ENCODE measurements around the gene ZMYM3.

Gene ZMYM3

GRCh38 chrX:71252221-71252620 lies 1.7 kb downstream of the ZMYM3 start:
- DNase-seq: no peak

DNA sequence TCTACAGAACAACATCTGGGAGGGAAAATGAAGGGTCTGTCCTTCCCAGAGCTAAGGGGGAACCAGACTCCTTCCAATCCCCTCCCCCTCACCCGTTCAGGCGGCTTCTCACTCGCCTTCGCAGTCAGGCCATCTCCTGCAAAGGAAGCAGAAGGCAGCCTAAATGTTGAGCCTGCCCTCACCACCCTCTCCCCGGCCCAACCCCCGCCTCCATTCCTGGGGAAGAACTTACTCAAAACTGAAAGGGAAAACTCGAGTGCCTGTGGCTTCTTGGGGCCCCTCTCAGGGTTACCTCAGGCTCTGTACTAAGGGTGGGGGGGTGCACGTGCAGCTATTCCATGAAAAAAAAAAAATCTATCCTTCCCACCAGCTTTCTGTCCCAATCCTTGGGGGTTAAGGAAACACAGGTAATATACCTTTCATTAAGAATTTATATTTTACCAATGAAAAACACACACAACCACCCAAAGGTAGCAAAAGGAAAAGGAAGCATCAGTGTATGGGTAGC lies 2.4 kb downstream of the ZMYM3 start:
- peak; percentile 5 for DNase-seq

- DNase-seq: no peak
Observed at GRCh38 chrX:71250841-71251240, 3.1 kb downstream of the ZMYM3 start.

DNA sequence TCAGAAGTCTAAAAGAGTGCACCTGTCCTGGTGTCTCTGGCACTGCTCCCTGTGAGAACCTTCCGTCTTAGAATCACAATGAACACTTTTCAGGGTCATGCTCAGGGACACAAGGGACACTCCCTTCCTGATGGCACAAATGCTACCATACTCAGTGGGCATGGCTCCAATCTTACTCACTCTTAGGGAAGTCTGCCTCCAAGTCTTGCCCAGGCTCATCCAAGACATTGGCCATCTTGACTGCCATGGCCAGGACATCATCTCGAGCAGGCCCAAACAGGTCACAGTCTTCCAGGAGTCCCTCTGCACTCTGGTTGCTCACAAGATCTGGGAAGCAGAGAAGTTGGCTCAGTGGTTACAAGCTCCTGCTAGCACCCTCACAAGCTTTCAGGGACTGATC lies 8.8 kb downstream of the ZMYM3 start:
- no peak for DNase-seq

DNA sequence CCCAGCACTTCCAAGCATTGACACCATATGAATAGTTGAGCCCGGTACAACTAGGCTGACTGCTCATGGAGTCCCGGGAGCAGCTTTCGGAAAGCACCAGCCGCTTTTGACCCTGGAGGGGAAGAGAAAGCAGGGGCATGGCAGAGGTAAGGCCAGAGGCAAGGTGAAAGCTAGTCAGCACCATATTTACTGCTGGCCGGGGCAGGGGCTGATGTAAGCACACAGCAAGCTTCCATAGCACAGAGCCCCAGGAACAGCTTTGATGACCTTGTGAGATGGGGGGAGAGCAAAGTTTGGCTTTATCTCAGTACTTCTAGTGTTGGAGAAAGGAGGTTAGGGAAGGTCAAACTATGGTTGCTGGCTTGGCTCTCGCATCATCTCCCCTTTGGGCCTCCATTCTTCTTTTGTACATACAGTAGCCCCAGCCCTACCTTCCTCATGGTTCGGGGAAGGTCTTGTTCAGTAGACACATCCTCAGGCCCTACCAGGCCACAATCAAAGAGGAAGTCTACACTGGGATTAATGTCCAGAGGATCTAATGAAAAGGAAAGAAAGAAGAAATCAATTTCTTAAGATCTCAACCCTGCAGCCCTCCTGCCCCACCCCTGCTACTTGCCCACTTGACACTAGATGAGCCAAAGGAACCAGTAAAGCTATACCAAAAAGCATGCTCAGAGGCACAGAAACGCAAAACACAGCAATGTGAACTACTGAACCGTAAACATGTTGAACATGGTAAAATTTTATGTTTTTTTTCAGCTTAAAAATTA lies 9.4 kb downstream of the ZMYM3 start:
- DNase-seq: no peak

- DNase-seq: no peak
Observed at GRCh38 chrX:71241301-71241700, 12.6 kb downstream of the ZMYM3 start.

DNA sequence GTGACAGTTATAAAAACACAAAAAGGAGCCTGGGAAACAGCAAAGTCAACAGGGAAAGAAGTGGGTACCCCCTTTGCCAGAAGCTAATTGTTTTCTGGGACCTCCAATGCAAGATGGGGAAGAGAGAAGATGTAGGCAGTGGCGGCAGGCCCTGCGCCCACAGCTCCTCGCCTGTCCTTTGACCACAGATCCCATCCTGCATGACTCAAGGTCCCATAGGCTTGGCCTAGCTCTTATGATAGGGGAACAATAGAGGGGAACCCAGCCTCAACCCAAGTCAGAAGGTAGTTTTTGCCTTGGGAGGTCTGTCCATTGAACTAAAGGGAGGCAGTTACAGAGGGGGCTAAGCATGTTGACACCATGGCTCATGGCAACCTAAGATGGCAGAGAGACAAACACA lies 14.2 kb downstream of the ZMYM3 start:
- DNase-seq: no peak

- DNase-seq: no peak
Observed at GRCh38 chrX:71236836-71237235, 17.1 kb downstream of the ZMYM3 start.

DNA sequence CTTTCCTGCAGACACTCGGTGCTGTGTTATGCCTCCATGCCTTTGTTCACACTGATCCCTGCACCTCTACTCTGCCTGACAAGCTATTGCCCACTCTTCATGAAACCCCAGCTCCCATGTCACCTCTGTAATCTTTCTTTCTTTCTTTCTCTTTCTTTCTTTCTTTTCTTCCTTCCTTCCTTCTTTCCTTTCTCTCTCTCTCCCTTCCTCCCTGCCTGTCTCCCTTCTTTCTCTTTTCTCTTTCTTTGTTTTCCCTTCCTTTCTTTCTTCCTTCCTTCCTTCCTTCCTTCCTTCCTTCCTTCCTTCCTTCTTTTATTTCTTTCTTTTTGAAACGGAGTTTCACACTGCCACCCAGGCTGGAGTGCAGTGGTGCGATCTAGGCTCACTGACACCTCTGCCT lies 18.5 kb downstream of the ZMYM3 start:
- DNase-seq: no peak

GRCh38 chrX:71228063-71228642 lies 25.8 kb downstream of the ZMYM3 start:
- DNase-seq: no peak

- no peak for DNase-seq
Observed at GRCh38 chrX:71227370-71228062, 26.4 kb downstream of the ZMYM3 start.

GRCh38 chrX:71225676-71226075 lies 28.3 kb downstream of the ZMYM3 start:
- DNase-seq: no peak

DNA sequence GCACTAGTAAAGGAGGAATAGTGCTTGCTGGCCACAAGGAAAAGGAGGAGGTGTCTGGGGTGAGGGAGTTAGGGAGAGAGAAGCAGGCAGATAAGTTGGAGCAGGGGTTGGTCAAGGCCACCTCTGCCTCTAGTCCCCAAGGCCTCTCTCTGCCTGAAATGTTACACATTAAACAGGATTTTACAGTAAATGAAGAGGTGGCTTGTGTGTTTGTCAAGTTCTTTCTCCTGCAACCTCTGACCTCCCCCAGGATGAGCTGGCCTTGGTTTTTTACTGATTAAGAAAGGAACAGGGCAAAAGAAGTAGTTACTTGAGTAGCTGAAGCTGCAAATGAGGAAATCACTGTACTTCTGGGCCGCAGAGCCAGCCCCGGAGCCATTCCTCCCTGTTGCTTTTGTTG lies 28.9 kb downstream of the ZMYM3 start:
- no peak for DNase-seq

DNA sequence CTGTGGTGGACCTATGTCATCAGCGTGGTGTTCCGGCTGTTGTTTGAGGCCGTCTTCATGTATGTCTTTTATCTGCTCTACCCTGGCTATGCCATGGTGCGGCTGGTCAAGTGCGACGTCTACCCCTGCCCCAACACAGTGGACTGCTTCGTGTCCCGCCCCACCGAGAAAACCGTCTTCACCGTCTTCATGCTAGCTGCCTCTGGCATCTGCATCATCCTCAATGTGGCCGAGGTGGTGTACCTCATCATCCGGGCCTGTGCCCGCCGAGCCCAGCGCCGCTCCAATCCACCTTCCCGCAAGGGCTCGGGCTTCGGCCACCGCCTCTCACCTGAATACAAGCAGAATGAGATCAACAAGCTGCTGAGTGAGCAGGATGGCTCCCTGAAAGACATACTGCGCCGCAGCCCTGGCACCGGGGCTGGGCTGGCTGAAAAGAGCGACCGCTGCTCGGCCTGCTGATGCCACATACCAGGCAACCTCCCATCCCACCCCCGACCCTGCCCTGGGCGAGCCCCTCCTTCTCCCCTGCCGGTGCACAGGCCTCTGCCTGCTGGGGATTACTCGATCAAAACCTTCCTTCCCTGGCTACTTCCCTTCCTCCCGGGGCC lies 29.7 kb downstream of the ZMYM3 start:
- no peak for DNase-seq

GRCh38 chrX:71222929-71223328 lies 31.0 kb downstream of the ZMYM3 start, which contains the start of gene GJB1:
Gene GJB1, plus strand, starts transcription at chrX:71223224. Its CDS starts 484 bp downstream, at chrX:71223708.
- DNase-seq: no peak

DNA sequence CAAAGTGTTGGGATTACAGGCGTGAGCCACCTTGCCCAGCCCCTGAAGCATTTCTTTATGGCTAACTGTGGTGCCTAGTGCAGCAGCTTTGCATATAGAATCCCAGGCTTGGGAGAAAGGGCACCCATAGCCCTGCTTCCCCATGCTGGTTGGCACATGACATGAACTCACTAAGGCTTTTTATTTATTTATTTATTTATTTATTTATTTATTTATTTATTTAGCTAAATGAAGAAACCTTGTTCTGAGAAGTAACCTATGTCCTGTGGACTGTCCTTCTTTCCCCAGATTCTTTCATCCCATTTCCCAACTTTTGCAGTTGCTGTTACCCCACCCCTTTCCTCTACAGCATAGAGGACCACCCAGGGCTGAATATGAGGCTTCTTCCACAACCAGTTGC lies 32.8 kb downstream of the ZMYM3 start:
- DNase-seq: no peak

DNA sequence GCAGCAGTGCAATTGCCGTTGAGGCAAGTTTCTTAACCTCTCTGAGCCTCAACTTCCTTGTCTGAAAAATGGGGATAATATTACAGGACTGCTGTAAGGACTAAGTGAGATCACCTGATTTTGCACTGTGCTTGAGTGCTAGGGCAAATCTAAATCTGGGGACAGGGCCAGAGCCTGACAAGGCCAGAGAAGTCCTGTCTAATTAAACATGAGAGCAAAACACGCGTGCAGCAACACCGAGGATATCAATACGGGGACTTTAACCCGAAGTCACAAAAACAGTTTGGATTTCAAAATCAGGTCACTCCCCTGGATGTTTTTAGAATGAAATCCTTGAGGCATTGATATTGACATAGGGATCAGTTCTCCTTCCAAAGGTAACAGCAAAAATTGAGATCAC lies 36.6 kb downstream of the ZMYM3 start:
- DNase-seq: no peak

DNA sequence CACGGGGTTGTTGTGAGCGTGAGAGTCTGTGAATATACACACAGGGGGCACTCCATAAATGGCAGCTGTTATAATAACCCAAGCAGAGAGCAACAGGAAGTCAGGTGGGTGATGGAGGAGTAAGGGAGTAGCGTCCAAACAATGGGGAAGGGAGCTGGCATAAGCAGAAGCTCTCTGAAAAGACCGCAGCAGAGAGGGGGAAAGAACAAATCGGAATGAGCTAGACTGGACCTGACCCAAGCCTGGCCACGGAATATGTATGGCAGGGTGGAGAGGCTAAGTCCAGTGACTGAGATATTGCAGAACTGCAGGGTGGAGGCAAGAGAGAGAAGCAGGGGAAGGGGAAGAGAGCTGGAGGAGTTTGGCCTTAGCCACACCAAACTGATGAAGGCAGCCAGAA lies 37.5 kb downstream of the ZMYM3 start:
- no peak for DNase-seq

DNA sequence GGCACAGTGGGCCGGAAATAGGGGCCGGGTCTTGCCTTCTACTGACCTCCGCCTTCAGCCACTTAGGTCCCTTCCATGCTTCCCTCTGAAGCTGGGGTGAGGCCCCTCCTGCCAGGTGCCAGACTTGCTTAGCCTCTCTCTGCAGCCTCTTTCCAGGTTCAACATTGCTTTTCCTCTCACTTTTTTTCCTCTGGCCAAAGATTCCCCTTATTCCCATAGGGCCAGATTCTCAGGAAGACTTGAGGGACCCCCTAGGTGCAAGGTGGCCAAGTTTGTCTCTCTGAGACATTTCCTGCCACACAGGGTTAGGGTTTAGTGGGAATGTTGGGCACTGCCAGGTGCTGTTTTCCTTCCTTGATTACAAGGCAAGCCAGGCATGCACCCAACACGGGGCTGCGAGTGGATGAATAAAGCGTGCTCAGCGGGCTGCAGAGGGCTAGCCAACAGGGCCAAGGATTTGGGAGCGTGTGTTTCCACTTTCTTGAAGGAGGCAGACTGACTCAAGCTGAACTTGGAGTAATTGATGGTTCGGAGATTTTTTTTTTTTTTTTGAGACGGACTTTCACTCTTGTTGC lies 38.5 kb downstream of the ZMYM3 start:
- DNase-seq: no peak

GRCh38 chrX:71214604-71215337 lies 39.2 kb downstream of the ZMYM3 start:
- DNase-seq: no peak

- DNase-seq: no peak
Observed at GRCh38 chrX:71214152-71214551, 39.8 kb downstream of the ZMYM3 start.

DNA sequence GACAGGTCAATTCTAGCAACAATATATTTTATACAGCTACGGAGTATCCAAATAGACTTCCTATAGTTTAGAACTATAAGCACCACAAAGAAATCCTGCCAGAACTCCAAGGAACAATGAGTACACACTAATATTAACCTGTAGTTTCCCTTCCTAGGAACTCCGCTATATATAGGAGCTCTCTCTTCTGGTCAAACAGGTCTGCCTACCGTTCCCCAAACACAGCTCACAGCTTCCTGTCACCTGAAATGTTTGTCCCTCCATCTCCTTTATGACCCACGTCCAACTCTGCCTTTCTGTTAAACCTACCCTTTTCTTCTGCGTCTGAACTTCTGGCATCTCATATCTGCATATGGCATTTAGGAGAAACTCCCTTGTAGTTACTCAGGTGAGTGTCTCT lies 41.4 kb downstream of the ZMYM3 start:
- no peak for DNase-seq
